HG02571 (cell line): ENCODE results near the gene ATXN1L.
"Not testable (repeated sequence)": the region's sequence is repeated elsewhere in the genome, so short reads cannot be mapped to it uniquely, and the experiment has no call there.

Source experiments
- ATAC-seq: cut with Tn5 transposase; IDR thresholded peaks from one replicate; pipeline ENCODE4 v1.9.1; 2021; ENCODE audit warnings: mild to moderate bottlenecking, moderate library complexity; ENCODE audit not compliant: unreplicated experiment

ATXN1L gene

DNA sequence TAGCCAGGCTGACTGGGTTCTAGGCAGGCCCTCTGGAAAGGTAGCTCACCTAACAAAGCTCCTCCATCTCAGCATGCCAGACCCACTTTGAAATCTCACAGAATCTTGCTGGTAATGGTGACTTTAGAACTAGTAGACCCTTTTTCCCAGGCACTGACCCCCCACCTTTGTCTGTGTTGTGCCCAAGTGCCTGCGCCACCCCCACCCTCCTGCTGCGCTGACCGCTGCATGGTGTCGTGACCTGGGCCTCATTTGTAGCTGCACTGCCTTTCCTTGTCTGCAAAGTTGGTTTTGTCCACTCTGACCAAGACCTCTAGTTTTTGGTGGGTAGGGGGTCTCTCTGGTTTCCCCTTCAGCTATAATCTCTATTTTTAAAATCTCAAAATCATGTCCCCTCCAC, 6.8 kb downstream of the ATXN1L start:
- no peak for ATAC-seq

DNA sequence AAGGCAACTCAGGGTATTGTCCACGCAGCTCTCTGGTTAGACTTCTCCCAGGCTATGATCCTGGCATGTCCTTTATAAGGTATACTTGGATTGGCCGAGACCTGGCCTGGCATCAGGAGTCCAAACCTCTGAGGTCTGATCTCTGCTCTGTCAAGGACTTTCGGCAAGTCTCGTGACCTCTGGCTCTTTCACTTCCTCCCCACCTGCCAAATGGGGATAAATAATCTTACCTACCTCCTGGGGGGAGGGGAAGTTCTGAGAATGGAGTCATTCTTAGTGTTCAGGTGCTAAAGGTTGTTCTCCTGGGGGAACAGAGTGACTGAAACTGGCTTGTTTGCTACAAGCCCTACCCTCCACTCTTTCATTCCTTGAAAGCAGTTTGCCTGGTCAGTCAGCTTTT, 7.6 kb downstream of the ATXN1L start:
- peak; percentile 70 for ATAC-seq

DNA sequence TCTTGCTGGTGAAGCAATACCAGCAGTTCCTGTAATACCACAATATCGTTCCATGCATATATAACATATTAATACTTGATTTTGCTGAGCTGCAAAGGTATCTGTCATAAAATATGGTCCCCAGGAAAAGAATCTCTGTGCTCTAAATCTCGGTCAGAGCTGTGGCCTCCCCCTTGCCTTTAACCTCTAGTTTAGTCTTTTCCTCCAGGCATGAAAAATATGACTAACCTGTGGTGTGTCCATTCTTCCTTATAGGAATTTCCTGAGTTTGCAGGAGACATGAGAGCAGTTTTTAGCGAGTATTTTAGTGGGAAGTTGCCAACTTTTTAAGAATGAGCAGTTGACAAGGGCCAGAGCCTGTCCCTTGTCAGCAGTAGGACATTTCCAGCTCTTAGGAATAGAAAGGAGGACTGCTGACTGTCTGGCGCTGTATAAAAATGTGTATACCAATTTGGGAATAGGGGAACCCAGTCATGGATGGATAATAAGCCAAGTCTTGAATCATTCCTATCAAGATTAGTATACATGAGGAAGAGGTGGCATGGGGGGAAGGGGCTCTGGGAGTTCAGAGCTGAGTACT, 8.7 kb downstream of the ATXN1L start:
- no peak for ATAC-seq

DNA sequence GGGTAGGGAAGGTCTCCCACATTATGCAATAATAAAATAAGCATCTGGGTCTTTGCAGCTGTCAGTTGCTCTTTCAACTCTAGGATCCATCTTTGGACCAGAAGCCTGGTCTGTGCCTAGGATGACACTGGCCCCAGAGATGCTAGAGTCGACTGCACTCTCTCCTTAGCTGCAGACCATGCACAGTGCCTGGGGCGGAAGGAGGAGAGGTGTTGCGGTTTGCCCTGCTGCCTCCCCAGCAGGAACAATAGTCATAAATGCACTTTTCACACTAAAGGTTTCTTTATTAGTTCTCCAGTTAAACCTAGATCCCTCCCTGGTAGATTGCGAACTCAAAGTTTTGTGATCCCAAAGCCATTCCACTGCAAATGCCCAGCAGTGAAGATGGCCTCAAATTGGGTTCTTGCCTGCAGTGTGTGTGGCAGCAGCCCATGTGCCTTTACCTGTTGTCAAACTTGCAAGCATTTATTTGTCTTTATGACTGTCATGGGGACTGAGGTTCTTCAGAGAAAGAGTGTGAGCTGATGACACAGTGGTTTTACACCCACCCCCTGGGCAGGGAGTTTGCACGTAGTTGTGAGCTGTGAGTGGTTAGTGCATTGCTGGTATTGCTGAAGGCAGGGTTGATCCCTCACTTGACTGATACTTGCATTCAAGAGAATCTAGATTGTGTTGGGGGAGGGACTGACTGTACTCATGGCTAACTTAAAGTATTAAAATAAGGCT, 10.3 kb downstream of the ATXN1L start:
- no peak for ATAC-seq

DNA sequence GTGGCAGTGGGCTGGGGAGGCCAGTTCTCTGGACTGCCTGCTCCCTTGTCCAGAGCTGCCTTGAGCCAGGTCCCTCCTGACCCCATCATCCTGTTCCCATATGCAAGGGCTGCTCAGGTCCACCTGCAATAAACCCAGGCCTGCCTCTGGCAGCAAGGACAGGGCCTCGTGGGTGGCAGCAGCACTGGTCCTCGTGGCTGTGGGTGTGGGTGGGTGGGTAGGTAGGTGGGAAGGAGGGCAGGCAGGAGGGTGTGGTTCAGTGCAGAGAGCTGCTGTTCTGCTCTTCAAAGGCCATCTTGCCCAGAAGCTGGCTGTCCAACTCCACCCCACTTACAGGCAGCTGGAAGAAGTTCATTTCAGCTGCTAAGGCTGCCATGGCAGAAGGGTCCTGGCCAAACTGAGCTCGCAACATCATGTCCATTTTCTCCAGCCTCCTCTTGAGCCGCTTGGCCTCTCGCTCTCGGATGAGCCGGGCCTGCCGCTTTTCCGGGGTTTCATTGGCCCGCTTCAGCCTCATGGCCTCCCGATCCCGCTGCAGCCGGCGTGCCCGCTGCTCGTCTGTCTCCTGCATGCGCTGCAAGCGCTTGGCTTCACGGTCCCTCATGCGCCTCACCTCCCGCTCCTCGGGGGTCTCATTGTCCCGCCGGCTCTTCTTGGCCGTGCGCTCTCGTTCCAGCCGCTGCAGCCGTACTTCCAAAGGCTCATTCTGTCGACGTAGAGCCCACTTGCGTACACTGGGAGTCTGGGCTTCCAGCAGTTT, 14.2 kb downstream of the ATXN1L start:
- no peak for ATAC-seq

DNA sequence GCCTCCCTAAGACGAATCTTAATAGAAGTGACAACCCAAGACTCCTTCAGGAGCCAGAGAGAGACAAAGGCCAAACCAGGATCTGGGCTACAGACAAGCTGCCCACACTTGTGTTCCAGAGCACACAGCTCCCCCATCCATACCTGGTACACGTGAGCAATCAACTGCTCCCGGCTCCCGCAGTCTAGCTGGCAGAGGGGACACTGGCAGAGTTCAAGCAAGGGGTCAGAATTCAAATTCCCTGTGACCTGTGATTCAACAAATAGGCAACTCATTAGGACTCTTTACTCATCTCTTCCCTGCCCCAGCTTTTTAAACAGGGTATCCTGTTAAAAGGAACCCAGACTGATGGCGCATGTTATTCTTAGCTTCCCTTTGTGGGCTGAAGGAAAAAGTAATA, 18.2 kb downstream of the ATXN1L start:
- ATAC-seq, result no peak

DNA sequence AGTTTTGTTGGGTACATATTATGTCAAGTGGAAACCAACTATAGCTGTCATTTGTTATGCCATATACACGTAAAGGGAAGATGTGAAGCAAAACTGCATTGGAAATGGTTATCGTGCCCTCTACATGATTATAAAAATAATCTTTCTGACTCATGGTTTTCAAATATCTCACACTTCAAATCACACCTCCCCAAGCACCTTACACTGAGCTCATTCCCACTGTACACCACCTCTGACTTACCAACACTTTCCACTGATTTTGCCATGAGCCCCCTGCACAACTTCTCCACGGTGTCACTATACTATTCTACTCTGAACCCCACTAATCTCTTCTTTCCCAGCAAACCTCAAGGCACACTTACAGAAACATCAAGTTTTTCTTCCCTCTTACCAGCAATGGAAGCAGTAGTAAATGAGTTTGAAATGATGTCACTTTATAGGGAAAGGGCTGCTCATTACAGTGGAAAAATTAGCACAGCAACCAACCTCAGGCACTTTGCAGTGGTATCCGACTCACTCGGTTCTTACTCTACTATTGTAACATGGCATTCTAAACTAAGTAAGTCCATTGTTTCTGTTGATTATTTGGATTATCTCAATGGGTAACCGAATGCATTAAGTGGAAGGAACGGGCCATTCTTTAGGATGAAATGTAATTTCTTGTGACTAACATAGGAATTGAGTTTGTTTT, 19.5 kb downstream of the ATXN1L start:
- no peak for ATAC-seq

DNA sequence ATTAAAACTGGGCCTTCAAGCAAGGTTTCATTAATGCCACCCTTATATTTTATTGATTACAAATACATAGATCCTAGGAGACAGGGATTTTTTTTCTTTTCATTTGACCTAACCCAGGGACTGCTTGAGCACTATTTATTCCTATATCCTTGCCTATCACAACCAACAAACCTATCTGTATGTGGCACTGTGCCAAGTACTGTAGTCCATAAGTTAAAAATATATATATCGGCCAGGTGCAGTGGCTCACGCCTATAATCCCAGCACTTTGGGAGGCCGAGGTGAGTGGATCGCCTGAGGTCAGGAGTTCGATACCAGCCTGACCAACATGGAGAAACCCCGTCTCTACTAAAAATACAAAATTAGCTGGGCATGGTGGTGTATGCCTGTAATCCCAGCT, 21.4 kb downstream of the ATXN1L start:
- not testable (repeated sequence) for ATAC-seq

DNA sequence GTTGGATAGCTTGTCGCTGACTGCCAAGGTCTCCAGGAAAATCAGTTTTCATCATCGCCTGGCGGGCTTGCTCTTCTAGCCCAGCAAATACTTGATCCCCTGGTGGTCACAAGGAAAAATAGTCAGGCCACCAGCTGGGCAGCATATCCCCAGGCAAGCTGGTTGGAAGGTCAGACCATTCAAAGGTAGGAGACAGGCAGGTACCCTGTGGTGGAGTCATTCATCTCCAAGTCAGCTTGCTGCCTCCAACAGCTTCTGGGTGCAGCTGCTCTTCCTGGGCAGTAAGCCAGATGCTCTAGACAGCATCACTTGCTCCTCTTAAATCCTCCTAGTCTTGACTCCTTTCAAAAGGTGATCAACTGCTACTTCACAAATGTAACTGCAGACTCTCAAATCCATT, 22.2 kb downstream of the ATXN1L start:
- ATAC-seq, result no peak

DNA sequence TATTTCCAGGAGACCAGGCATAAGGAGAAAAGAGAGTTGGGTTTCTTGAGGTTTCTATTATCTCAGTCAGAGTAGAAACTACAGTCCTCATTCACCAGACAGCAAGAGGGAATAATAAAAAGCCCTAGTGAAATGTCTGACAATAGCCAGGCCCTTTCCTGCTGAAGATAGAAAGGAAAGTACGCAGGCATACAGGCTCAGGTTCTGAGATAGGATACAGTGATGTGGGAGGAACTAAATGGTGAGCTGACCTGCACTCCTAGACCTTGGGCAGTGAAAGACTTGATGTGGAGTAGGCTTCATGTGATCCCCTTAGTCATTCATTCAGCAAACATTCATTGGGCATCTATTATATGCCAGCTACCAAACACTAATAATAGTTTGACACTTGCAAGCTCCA, 23.3 kb downstream of the ATXN1L start:
- ATAC-seq, result no peak

DNA sequence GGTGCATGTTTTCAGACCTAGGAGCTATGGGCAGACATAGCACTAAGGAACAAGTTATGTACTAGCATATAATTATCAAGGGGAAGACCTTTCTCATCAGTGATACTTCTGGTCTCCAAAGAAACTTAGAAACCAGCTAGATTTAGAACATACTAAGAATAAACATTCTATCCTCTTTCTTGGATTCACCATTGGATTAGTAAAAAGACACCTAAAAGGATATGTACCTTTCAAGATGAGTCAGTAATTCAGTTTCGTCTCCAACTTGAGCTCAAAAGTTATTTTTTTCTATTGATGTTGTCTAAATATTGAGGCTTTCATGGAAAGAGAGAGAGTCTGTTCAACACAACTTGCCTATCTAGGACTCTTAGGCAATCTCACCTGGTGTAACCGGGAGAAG, 25.0 kb downstream of the ATXN1L start:
- ATAC-seq, result no peak

DNA sequence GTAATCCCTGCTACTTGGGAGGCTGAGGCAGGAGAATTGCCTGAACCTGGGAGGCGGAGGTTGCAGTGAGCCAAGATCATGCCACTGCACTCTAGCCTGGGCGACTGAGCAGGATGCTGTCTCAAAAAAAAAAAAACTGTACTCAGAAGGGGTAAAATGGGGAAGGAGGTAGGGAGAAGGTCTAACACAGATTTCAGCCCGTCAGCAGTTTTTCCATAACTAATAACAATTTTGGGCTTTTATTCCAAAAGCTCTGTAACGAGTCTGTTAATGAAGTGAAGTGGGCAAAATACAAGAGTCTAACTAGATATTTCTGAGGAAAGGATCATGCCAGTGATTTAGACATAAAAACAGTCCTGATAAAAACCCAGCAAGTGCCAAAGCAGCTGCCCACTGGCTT, 27.4 kb downstream of the ATXN1L start:
- no peak for ATAC-seq

DNA sequence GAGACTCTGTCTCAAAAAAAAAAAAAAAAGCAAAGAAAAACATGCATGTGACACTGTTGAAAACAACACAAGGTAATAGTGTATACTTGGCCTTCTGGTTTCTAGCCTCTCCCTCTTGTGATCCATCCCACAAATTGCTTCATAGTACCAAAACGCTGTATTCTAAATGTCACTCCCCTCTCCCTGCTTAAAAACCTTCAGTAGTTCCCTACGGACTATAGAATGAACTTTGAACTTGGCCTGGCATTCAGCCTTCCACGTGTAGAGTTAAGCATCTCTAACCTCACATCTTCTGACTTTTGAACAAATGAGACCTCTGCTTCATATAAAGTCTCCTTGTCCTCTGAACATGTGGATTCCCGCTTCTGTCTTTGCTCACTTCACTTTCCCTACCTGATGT, 33.1 kb downstream of the ATXN1L start:
- no peak for ATAC-seq

DNA sequence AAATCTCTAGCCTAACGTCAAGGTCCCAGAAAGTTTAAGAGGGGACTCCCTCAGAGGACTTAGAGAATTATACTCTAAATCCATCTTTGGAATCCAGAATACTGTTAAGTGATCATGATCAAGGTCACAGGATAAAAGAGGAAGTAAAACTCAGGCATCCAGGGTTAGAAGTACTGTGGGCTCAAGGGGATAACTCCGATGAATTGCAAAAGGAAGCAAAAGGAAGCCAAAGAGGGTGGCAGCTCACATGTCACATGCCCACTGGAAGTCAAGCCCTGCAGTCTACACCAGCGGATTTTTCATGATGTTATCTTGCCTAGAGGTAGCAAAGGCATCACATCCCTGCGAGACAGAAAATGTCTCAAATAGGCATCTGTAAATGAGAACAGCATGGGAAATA, 34.4 kb downstream of the ATXN1L start:
- no peak for ATAC-seq

DNA sequence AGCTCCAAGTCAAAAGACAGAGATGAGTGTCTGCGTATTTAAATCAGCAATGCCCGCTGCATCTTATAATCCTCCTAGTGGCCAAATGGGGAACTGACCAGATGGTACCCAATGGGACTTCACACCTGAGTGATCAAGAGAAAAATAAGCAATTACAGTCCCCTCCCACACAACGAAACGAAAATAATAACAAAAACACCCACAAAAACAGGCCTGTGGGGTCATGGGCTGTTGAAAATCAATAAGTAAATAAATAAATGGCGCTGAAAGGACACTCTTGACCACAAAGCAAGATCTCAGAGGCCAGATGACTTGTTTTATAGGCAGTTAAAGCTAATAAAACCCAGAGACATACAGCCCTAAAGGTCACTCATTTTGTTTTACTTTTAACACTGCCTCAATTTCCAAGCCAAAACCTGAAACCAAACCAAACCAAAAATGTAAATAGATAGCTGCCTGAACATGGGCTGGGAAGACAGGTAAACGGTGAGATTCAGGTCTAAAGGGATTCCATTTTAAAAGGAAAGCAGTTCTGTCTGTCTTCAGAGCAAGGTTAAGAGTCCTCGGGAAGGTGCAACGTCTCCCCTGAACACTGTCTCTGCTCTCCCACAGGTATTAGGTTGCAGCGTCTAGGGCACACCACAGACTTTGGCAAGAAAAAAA, 36.9 kb downstream of the ATXN1L start:
- peak; percentile 38 for ATAC-seq

DNA sequence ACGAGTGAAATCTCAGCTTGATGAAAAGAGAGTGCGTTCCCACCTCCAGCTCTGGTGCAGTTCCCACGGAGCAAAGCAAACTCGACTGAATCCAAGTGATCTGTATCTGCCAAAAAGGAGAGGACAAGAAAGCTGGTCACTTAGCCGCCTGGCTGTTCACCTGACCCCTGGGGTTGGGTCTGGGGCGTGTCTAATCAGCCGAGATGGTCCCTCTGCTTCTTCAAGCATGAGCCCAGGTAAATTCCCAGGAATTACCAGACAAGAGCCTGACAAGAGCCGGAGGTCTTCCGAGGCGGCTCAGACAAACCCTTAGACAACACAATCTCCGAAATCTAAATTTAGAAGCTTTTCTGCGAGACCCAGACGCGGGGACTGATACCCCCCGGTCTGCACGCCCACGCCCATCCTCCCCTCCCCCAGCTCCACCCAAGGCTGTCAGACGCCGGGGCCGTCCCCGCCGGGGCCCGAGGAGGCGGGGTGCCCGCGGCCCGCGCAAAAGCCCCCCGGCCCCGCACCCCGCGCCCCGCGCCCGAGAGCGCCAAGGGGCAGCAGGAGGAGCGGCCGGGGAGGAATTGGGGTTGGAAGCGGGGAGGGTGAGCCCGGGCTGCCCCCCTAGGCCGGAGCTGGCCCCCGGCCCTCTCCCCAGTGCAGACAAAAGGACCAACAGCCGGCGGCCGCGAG, 37.5 kb downstream of the ATXN1L start:
- peak; percentile 47 for ATAC-seq

DNA sequence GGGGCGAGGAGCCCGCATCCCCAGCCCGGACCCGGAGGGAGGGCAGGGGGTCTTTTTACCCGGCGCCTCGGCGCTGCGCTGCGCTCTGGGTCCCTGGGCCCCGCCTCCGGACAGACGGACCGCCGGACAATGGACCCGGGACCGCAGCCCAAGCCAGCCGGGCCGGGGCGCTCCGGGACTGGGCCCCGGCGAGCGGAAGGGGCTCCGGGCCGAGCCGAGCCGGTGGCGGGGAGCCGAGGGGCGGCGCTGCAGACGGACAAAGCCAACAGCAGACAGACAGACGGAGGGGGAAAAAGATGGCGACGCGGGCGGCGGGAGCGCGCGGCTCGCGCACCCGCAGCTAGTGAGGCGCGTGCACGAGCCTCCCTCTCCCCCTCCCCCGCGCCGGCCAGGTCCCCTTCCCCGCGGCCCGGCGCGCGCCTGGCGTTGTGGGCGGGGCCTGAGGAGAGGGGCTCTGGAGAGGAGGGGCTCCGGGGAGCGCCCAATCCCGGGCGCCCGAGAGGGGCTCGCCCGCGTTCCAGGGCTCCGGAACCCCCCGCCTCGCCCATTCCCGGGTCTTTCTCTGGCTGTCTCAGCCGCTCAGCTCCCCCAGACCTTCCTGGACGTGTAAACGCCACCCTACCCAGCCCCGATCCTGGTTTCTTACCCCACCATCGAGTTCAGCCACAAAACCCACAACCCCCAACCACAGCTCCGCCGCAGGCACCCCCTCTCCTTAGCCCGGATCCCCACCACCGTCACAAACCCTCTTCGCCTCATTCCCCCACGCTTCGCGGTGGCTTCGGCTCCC, 38.3 kb downstream of the ATXN1L start, which contains the start of gene ZNF821:
ZNF821 (minus strand) TSS at position 334 of the 790 bp plus-strand sequence. CDS start 4,236 bp downstream, outside the sequence.
- ATAC-seq, result peak; percentile 48

DNA sequence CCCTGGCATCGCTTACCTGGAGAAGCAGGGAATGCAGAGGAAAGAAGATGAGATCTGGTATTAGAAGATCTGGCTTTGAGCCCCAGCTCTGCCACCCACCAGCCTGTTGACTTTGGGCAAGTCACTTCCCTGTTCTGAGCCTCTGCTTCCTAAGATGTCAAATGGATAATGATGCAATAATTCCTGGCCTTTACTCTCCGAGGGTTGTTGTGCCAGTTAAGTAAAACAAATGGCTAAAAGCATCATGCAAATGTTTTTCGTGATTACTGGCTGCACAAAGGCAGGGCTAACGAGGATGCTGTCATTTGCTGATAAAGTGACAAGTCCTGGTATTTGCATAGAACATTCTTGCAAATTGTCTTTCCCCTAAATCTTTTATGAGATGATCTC, 39.5 kb downstream of the ATXN1L start:
- no peak for ATAC-seq

DNA sequence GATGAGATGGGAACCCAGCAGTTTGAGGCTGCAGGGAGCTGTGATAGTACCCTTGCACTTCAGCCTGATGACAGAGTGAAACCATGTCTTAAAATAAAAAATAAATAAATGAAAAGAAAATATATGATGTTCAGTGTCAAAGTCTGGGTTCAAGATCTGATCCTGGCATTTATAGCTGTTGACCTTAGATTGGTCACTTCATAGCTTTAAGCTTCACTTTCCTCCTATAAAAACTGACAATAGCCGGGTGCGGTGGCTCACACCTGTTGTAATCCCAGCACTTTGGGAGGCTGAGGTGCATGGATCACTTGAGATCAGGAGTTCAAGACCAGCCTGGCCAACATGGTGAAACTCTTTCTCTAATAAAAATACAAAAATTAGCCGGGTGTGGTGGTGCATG, 43.4 kb downstream of the ATXN1L start:
- ATAC-seq, result no peak

DNA sequence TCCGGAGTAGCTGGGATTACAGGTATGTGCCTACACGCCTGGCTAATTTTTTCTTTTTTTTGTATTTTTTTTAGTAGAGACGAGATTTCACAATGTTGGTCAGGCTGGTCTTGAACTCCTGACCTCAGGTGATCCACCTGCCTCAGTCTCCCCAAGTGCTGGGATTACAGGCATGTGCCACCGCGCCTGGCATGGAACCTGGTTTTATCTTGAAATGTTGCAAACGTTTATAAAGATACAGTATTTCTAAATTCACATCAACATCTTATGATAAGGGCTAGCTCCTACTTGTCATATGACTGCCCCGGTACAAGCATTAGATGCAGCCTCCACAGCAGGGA, 48.1 kb downstream of the ATXN1L start:
- no peak for ATAC-seq
